ENCODE results near the gene DIO1. TPM values are rescaled to one million over a fixed set of nuclear protein-coding genes. Genes with fewer than 3 reads are reported as not detected.

Gene DIO1
- total and polyA plus RNA-seq, 8 donors = 0.09 TPM; not detected in 7

DNA sequence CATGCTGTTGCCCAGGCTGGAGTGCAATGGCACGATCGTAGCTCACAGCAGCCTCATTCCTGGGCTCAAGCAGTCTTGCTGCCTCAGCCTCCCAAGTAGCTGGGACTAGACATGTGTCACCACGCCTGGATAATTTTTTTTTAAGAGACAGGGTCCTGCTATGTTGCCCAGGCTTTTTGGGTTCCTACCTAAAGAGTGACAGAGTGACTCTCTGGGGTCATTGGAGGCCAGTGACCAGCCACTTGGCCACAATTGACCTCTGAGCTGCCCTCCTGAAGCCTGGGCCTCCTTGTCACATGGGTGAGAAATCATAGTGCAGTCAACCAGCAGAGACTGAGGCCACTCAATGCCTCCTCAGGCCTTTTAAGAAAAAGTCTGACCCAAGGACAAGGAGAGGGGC is 5.7 kb downstream of the DIO1 start:
- no peak for FAIRE-seq
- H3K4me3 ChIP-seq = no peak overlapping the region
- H3K27ac ChIP-seq = no peak overlapping the region
- no peaks in the 10 kb centered on the region for H3K36me3 ChIP-seq
- H3K27me3 ChIP-seq = no peaks in the 10 kb centered on the region
- H3K4me1 ChIP-seq = peaks cover 0 to 11% (median 9%) of the 10 kb centered on the region in 3 donors
- 89 to 91% methylated on average over 3 of the region's 3 CpGs for WGBS, 2 donors
- DNase-seq = no peak
- intact Hi-C loops (cut with DNase I) = no loop called here
- no peak for ATAC-seq
- TF ChIP-seq, protein P1, sequence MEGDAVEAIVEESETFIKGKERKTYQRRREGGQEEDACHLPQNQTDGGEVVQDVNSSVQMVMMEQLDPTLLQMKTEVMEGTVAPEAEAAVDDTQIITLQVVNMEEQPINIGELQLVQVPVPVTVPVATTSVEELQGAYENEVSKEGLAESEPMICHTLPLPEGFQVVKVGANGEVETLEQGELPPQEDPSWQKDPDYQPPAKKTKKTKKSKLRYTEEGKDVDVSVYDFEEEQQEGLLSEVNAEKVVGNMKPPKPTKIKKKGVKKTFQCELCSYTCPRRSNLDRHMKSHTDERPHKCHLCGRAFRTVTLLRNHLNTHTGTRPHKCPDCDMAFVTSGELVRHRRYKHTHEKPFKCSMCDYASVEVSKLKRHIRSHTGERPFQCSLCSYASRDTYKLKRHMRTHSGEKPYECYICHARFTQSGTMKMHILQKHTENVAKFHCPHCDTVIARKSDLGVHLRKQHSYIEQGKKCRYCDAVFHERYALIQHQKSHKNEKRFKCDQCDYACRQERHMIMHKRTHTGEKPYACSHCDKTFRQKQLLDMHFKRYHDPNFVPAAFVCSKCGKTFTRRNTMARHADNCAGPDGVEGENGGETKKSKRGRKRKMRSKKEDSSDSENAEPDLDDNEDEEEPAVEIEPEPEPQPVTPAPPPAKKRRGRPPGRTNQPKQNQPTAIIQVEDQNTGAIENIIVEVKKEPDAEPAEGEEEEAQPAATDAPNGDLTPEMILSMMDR (IDR thresholded peaks at IDR 0.05) = no peak
- H3K9me3 ChIP-seq = no peaks in the 10 kb centered on the region

DNA sequence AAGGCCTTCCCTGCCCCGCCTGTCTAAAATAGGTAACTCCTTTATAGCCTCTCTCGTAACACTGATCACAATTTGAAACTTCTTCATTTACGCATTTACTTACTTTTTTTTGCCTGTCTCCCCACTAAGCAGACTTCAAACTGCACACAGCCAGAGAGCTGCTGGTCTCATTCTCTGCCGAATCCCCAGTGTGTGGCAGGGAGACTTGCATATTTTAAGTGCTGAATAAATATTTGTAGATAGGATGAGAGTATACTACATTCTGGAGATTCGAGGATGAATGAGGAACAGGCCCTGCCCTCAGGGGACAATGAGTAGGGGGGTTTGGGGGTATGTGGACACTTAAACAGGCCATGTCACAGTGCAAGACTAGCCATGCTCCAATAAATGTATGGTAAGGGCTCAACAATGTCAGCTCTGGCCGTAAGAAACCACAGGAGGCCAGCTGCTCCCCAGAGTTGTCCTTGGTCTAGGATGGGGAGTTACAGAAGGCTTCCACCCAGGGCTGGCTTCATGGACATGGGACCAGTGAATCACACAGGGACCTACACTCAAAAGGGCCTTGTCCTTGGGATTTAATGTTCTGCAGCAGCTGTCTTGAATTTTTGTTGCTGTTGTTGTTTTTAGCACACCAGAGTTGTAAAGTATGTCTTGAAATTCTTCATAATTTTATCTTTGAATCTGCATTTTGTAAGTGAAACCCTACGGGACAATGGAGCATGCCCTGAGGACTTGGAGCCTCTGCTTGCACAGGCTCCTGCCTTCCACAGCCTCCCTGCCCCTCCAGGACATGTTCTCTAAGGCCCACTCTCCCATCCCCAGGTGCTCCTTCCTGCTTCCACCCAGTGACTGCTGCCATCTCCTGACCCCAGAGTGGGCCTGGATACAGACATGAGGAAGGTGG is 8.5 kb downstream of the DIO1 start:
- no peaks in the 10 kb centered on the region for H3K27me3 ChIP-seq
- intact Hi-C loops (cut with DNase I) = no loop called here
- H3K27ac ChIP-seq = no peak overlapping the region
- TF ChIP-seq, protein P1 (IDR thresholded peaks at IDR 0.05) = no peak
- no peaks in the 10 kb centered on the region for H3K9me3 ChIP-seq
- no peak for ATAC-seq
- WGBS, 2 donors = 74 to 82% methylated on average over 7 of the region's 7 CpGs
- no peak overlapping the region for H3K4me3 ChIP-seq
- DNase-seq = no peak
- no peak for FAIRE-seq
- peaks cover 0 to 11% (median 9%) of the 10 kb centered on the region in 3 donors for H3K4me1 ChIP-seq
- no peaks in the 10 kb centered on the region for H3K36me3 ChIP-seq

DNA sequence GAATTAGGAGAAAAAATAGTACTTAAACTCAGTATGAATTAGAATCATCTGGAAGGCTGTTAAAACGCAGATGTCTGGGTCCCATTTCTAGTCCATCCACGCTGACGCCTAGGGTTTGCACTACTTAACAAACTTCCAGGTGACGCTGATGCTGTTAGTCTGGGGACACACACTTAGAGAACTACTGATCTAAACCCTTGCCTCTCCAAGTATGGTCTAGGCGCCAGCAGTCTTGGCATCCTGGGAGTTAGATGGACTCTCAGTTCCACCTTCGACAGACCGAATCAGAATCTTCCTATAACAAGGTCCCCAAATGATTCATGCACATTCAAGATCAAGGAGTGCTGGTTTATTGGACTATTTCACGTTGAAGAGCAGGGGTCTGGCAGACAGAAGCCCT is 11.5 kb downstream of the DIO1 start:
- ATAC-seq (no peak), FAIRE-seq (no peak), DNase-seq (no peak)
- WGBS, 2 donors = 92 to 93% methylated on average over 8 of the region's 8 CpGs
- intact Hi-C loops (cut with DNase I) = no loop called here
- H3K4me1 ChIP-seq = no peaks in the 10 kb centered on the region
- no peaks in the 10 kb centered on the region for H3K27me3 ChIP-seq
- H3K36me3 ChIP-seq = no peaks in the 10 kb centered on the region
- no peaks in the 10 kb centered on the region for H3K9me3 ChIP-seq
- TF ChIP-seq, protein P1 (IDR thresholded peaks at IDR 0.05) = no peak
- no peak overlapping the region for H3K4me3 ChIP-seq
- no peak overlapping the region for H3K27ac ChIP-seq

- WGBS, 2 donors = 89 to 90% methylated on average over 4 of the region's 4 CpGs
- H3K4me3 ChIP-seq = no peak overlapping the region
- TF ChIP-seq, protein P1 (IDR thresholded peaks at IDR 0.05) = no peak
- DNase-seq (no peak), ATAC-seq (no peak), FAIRE-seq (no peak)
- no peaks in the 10 kb centered on the region for H3K36me3 ChIP-seq
- H3K27me3 ChIP-seq = no peaks in the 10 kb centered on the region
- H3K27ac ChIP-seq = no peak overlapping the region
- intact Hi-C loops (cut with DNase I) = no loop called here
- H3K4me1 ChIP-seq = no peaks in the 10 kb centered on the region
- no peaks in the 10 kb centered on the region for H3K9me3 ChIP-seq
These were observed 12.1 kb downstream of the DIO1 start for GRCh38 chr1:53906121-53906520.

- Histone ChIP-seq H3K36me3 (no peaks in the 10 kb centered on the region), H3K4me1 (no peaks in the 10 kb centered on the region), H3K4me3 (no peak overlapping the region), H3K9me3 (no peaks in the 10 kb centered on the region), H3K27ac (no peak overlapping the region), H3K27me3 (no peaks in the 10 kb centered on the region)
- FAIRE-seq (no peak), DNase-seq (no peak), ATAC-seq (peak in 3 of 4 donors; percentile 30 to 44 (median 37))
- 63 to 64% methylated on average over 3 of the region's 3 CpGs for WGBS, 2 donors
- intact Hi-C loops (cut with DNase I) = no loop called here
- TF ChIP-seq, protein P1 (IDR thresholded peaks at IDR 0.05) = no peak
These were observed 16.0 kb downstream of the DIO1 start for GRCh38 chr1:53909946-53910345.
